ENCODE measurements around the gene PWP2.
"Not testable (repeated sequence)": the region's sequence is repeated elsewhere in the genome, so short reads cannot be mapped to it uniquely, and the experiment has no call there.

GRCh38 chr21:44139787-44140551, 32.8 kb downstream of the PWP2 start:
- TF ChIP-seq, protein P1, sequence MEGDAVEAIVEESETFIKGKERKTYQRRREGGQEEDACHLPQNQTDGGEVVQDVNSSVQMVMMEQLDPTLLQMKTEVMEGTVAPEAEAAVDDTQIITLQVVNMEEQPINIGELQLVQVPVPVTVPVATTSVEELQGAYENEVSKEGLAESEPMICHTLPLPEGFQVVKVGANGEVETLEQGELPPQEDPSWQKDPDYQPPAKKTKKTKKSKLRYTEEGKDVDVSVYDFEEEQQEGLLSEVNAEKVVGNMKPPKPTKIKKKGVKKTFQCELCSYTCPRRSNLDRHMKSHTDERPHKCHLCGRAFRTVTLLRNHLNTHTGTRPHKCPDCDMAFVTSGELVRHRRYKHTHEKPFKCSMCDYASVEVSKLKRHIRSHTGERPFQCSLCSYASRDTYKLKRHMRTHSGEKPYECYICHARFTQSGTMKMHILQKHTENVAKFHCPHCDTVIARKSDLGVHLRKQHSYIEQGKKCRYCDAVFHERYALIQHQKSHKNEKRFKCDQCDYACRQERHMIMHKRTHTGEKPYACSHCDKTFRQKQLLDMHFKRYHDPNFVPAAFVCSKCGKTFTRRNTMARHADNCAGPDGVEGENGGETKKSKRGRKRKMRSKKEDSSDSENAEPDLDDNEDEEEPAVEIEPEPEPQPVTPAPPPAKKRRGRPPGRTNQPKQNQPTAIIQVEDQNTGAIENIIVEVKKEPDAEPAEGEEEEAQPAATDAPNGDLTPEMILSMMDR (conservative IDR thresholded peaks at IDR 0.05 in 1 of 2, IDR thresholded peaks at IDR 0.05 in 1 of 2; ENCODE audit: extremely low read depth in 1 of 2, insufficient read depth in 1 of 2, low read depth in 1 of 2, low read length in 2 of 2) = not testable (repeated sequence)
- TF ChIP-seq EZH2 (IDR thresholded peaks at IDR 0.05; ENCODE audit: borderline replicate concordance, low read length) = not testable (repeated sequence)
